Measurements from ENCODE around the gene HOXA5.

The HOXA5 gene

DNA sequence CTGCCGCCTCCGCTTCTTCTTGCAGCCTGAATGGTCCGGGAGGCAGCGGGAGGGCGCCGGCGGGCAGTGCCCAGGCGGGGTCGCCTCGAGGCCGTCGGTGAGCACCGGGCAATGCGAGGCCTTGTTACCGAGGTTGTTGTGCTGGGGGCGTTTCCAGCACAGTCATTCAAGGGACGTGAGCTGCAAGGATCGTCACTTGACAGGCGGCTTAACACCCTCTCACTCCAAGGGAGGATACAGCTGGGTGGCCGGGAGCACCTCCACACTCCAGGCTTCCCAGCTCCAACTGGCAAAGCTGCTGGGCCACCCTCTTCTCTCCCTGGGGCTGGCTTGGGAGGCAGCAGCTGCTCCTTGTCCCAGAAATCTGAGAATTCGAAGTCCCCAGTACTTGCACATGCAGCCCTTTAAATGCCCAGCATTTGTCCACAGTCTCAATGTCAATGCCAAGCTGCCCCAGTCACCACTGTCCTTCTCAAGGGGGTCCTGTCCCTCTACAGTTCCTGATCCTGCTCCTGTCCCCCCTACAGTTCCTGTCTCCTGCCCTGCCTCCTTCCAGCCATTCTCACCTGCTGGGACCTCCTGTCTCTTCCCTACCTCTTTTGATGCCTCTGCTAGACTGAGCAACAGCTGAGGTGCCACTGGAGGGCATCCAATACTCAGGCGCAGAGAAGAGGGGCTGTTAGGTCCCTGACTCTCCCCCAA, 46.0 kb upstream of the HOXA5 start:
- H3K4me3 ChIP-seq (ENCODE audit: control insufficient read depth, low read depth, low read length) = peak overlapping the region; percentile 70
- no peak for DNase-seq (ENCODE audit: low read depth)
- TF ChIP-seq, protein P1, sequence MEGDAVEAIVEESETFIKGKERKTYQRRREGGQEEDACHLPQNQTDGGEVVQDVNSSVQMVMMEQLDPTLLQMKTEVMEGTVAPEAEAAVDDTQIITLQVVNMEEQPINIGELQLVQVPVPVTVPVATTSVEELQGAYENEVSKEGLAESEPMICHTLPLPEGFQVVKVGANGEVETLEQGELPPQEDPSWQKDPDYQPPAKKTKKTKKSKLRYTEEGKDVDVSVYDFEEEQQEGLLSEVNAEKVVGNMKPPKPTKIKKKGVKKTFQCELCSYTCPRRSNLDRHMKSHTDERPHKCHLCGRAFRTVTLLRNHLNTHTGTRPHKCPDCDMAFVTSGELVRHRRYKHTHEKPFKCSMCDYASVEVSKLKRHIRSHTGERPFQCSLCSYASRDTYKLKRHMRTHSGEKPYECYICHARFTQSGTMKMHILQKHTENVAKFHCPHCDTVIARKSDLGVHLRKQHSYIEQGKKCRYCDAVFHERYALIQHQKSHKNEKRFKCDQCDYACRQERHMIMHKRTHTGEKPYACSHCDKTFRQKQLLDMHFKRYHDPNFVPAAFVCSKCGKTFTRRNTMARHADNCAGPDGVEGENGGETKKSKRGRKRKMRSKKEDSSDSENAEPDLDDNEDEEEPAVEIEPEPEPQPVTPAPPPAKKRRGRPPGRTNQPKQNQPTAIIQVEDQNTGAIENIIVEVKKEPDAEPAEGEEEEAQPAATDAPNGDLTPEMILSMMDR (IDR thresholded peaks at IDR 0.05; ENCODE audit: control insufficient read depth, insufficient read depth, low read depth, low read length, missing control alignments) = no peak

DNA sequence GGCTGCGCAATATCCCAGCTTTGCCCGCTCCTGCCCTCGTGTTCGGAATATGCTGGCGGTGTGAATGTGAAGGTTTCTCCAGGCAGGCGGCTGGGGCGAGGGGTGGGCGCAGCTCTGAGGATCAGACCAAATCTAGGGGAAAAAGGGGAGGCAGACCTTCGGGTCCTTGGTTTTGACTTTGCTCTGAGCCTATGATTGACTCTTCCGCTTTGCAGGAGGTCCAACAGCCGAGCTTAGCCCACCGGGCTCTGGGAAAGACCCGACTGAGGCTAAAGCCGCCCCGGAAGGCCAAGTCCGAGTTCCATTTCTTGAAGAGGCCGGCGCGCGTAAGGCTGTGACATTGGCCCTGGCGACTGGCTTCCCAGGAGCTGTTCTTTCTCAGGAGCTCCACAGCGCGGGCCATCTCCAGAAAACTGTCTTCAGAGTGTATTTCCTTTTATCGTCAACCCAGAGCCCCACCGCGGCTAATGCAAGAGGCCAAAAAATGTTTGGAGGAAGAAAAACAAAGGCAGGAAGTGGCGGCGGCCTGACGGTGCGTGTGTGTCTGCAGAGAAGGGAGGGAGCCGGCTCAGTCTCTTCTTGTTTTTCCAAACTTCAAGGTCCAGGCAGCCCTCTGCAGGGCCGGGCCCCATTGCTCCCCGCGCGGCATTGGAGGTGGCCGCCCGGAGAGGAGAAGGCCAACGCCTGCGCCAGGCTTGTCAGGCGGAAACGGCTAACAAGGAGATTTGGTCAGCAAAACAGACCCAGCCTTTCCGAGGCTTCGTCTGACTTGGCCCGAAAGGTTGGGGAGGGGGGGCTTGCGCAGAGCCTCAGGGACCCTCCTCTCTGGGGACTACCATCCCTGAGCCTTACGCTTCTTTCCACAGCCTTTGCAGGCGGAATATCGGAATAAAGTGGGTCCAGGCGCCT, 45.2 kb upstream of the HOXA5 start:
- TF ChIP-seq, protein P1 (IDR thresholded peaks at IDR 0.05; ENCODE audit: control insufficient read depth, insufficient read depth, low read depth, low read length, missing control alignments) = no peak
- no peak for DNase-seq (ENCODE audit: low read depth)
- H3K4me3 ChIP-seq (ENCODE audit: control insufficient read depth, low read depth, low read length) = peak overlapping the region; percentile 70

DNA sequence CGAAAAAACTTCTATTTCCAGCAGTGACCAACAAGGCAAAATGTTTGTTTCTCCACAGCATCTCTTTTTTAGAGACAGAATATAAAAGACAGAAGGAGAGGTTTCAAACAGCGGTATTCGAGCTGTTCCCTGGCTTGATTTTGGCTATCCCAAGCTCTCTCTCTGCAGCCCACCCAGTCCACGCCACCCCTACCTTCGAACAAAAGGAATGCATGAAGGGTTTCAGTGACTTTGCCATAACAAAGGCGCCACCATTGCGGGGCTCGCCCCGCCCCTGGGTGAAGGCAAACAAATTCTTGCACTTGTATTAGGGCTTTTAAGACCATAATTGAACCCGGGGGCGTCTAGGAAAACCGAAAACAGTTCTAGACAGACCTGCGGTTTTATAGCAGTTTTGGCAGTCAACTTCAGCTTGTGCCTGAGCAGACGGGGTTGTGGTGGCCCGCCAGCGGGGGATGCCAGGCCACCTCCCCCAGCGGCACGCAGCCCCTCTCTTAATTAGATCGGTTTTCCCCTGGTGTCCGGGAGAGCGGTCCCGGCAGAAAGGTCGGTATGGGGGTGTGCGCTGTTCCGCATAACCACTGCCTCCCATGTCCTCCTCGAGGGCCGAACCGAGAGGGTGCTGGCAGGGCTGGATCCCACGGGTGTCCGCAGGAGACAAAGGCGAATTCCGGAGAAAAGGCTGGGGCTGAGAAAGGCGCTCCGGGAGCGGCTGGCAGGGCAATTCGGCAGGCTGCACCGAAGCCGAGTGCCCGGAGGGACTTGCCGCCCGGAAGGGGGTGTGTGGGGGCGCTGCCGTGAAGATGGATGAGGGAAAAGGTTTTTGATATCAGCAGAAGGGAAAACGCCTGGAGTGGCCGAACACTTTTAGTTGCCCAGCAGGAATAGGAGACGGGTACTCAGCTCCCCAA, 44.2 kb upstream of the HOXA5 start:
- H3K4me3 ChIP-seq (ENCODE audit: control insufficient read depth, low read depth, low read length) = peak overlapping the region; percentile 70
- DNase-seq (ENCODE audit: low read depth) = no peak
- TF ChIP-seq, protein P1 (IDR thresholded peaks at IDR 0.05; ENCODE audit: control insufficient read depth, insufficient read depth, low read depth, low read length, missing control alignments) = no peak

DNA sequence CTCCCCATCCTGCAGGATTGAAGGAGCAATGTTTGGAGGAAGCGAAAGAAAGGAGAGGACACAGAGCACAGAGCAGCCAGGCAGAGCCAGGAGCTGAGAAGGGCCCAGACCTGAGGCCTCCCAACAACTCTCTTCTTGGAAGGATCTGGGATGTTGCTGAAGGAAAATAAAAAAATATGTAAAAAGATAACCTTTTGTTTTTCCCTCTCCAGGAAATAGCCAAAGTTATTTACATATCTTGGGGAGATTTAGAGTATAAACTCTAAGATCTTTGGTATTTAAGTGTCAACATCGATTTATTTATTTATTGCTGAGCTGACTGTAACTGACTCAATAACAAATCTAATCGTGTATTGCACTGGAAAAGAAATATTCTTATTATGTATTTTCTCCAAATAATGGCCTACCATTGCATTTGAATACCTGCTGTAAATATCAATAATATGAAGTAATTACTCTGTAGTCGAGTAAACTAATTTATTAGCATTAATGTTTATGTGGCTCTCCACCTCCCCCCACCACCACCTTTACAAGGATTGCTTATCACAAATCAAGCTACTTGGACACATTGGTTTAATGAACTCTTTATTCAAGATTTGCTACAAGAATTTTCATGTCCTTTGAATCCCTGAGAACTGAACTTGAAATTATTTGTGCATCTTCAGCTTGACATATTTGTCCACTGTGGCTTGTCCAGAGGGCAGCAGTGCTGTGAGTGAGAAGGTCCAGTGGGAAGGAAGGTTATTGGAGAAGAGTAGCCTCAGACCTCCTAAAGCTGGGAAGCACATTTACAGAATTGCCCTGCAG, 43.4 kb upstream of the HOXA5 start:
- no peak for DNase-seq (ENCODE audit: low read depth)
- TF ChIP-seq, protein P1 (IDR thresholded peaks at IDR 0.05; ENCODE audit: control insufficient read depth, insufficient read depth, low read depth, low read length, missing control alignments) = no peak
- peak overlapping the region; percentile 98 for H3K4me3 ChIP-seq (ENCODE audit: control insufficient read depth, low read depth, low read length)

DNA sequence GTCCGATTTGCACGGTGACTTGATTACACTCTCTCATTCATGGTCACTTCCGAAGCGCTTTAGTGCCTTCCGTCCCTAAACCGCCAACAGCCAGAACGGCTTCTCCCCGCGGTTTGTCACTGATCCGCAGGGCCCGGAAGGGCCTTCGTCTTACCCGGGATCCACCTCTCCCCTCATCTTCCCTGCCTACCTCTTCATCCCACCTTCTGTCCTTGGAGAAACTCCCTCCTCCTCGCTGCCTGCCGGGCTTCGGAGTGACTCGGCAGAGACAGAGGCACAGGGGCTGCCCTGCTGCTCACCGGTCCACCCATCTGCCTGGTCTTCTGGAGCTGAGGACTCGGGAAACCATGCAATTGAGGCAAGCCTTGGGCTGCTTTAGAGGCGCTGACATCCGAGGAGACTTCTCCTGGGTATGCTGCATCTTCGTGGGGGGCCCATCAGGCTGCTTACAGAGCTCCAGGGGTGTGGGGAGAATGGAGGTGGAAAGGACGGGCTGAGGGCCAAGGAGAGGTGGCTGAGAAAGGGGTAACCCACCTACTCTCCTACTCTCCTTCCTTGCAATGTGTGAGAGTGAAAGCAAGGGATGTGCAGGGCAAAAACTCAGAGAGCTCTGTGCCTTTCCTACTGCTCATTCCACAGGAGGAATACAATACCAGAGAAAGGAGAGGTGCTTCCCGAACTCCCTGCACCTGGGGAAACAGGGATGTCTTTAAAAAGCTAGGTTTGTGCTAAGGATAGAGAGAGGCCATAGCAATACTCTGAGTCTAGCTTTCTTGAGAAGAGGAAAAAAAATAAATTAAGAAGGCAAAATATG, 42.6 kb upstream of the HOXA5 start:
- no peak for DNase-seq (ENCODE audit: low read depth)
- TF ChIP-seq, protein P1 (IDR thresholded peaks at IDR 0.05; ENCODE audit: control insufficient read depth, insufficient read depth, low read depth, low read length, missing control alignments) = no peak
- H3K4me3 ChIP-seq (ENCODE audit: control insufficient read depth, low read depth, low read length) = peak overlapping the region; percentile 98

Data from AG09309 (cell line).